HG03135 (cell line): ENCODE measurements around the gene DOCK1.

Experiments used
- ATAC-seq: cut with Tn5 transposase; IDR thresholded peaks from one replicate; pipeline ENCODE4 v1.9.1; 2021; ENCODE audit warnings: mild to moderate bottlenecking, moderate library complexity; ENCODE audit not compliant: unreplicated experiment

The DOCK1 gene

DNA sequence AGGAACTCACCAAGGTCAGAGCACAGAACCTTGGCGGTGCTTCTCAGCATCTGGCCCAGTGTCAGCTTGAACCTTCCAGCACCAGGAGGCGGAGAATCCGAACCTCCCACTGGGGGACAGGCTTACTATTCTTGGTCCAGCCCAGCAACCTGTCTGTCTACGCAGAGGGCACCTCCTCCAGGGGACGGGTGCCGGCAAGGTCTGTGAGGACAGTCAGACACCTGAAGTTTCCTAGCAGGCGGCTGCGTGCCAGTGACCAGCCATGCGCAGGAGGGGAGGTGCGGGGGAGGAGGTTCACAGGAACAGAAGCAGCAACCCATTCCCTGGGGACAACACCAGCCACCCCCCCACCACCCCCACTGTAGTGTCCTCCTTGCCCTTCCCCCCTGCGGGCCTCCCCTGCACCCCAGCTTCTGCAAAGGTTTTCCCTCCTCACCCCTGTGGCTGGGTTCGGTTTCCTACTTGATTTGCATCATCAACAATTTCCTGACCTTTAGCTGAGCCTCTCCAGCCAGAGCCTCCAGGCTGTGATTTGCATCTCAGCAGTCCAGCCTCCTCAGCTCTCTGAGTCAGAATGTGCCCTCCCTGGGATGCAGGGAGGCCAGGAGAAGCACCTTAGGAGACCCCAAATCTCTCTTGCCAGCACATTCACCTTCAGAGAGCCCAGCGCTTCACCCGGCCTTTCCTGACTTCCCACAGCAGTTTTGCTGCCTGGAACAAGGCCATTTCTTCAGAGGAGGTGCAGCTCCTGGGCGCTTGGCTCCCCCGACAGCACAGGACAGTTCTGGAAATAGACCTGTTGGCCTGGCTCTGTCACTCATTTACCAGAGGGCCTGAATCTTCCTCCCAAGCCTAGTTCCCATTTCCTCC lies 536.4 kb downstream of the DOCK1 start:
- no peak for ATAC-seq

GRCh38 chr10:127442220-127442525 lies 536.9 kb downstream of the DOCK1 start:
- no peak for ATAC-seq

- no peak for ATAC-seq
Measured at GRCh38 chr10:127444155-127444554, 538.9 kb downstream of the DOCK1 start.

DNA sequence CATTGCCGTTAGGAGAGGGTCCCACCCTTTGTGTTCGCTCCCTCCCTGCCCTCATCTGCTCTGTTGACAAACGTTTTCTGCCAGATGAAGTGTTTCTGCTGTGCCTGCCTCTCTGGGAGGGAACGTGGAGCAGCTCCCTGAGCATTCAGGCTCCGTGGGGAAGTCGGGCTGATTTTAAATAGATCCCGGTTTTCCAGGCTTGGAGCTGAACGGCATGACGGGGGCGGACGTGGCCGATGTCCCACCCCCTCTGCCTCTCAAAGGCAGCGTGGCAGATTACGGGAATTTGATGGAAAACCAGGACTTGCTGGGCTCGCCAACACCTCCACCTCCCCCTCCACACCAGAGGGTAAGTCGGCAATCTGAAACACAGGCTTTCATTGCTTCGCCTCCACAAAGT lies 542.0 kb downstream of the DOCK1 start:
- ATAC-seq, result no peak

GRCh38 chr10:127449490-127449889 lies 544.3 kb downstream of the DOCK1 start:
- ATAC-seq, result no peak

DNA sequence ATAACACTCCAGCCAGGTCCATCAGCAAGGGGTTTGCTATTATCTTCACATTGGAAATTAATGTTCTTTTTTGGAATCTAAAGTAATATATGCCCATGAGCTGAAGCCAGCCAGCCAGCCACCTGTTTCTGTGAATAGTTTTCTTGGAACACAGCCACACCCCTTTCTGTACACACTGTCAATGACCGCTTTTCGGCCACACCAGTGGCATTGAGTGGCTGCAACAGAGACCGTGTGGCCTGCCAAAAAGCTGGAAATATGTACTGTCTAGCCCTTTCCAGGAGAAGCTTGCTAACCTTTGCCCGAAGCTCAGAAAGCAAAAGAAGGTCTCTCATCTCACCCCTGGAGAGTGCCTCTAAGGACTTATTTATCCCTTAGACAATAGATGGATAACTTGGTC lies 545.4 kb downstream of the DOCK1 start:
- ATAC-seq, result no peak

GRCh38 chr10:127451628-127452027 lies 546.4 kb downstream of the DOCK1 start:
- no peak for ATAC-seq

GRCh38 chr10:127452568-127452967 lies 547.3 kb downstream of the DOCK1 start:
- ATAC-seq, result no peak

DNA sequence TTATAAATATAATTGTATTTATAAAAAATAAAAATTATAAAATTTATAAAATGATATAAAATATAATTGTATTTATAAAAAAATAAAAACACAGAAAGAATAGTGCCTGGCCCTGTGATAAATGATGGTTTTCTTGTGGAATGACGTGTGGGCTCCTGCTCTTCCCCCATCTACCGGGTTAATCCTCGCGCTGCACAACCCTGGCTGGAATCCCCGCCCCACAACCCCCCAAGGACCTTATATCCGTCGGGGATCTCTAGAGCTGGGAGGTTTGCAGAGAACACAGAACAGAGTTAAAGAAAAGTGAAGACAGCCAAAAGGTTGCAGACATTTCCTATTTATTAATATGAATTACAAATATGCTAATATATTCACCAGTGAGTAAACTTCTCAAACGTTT lies 548.5 kb downstream of the DOCK1 start:
- no peak for ATAC-seq

- ATAC-seq, result no peak
Measured at GRCh38 chr10:127456122-127456521, 550.9 kb downstream of the DOCK1 start.

GRCh38 chr10:127458016-127458810 lies 553.0 kb downstream of the DOCK1 start:
- no peak for ATAC-seq

DNA sequence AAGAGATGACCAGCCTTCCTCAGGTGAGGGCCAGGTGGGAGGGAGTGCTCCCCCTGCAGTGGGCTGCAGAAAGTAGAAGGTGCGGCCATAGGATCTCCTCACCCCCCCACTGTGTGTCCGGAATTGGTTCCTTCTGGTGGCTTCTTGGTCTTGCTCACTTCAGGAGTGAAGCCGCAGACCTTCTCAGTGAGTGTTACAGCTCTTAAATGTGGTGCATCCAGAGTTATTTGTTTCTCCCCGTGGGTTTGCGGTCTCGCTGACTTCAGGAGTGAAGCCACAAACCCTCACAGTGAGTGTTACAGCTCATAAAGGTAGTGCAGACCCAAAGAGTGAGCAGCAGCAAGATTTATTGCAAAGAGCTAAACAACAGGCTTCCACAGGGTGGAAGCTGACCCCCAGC lies 553.6 kb downstream of the DOCK1 start:
- ATAC-seq, result no peak

- no peak for ATAC-seq
Measured at GRCh38 chr10:127459918-127460317, 554.7 kb downstream of the DOCK1 start.

DNA sequence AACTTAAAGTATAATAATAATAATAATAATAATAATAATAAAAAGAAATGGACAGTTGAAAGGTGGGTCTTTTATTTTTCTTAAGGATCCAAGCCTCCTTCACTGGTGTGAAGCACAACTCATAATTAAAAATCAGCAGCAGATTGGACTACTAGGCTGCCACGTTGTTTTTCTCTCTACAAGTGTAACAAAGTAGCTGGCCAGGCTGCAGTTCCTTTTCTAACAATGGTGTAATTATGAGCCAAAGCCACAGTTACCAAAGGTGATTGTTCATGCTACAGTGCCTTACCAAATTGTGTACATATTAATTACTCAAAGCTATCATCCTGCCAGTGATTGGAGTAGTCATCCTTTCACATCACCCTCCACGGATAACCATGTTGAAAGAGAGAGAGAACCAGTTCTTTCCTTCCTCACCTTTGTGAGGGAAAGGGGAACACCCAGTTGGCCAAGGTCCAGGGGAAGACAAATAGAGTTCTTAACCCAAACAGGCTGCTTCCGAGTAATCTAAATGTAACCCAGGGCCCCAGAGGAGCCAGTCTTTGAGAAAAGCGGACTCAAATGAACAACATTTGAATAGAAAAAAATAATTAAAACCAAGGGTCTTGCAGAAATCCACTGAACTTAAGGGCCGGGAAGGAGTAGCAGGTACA lies 557.5 kb downstream of the DOCK1 start:
- ATAC-seq, result no peak

DNA sequence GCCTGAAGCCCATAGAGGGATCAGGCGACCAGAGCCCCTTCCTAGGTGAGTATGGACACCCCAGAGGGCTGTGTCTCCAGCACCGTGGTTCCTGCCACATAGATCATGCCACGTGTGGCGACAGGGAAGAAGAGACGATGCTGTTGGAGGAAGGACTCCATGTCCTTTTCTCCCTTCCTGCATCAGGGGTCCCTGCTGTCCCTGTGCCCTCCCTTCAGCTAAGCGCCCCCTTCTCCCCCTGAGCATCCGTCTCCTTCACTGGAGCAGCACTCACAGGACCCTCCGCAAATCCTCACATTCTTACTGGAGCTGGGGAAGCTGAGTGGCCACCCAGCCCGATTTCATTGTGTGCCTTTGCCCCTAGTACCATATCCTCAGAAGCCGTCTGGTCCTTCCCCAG lies 558.3 kb downstream of the DOCK1 start:
- ATAC-seq, result no peak

GRCh38 chr10:127464561-127464960 lies 559.3 kb downstream of the DOCK1 start:
- no peak for ATAC-seq

DNA sequence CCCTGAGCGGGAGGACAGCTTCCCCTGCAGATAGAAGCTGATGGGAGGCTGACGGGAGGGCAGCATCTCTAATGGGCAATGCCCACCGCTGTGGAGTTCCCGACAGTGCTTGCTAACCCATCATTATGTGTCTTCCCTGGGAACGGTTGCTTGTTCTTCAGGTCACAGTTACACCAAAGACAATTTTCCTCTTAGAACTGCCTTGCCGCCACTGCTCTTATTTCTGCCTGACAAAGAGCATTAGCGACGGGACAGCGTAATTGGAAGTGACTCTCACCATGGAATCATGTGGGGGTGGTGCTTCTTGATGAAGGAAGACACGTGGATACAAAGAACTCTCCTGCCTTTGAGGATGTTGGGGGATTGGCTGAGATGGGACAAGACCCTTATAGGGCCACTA lies 562.6 kb downstream of the DOCK1 start:
- no peak for ATAC-seq

DNA sequence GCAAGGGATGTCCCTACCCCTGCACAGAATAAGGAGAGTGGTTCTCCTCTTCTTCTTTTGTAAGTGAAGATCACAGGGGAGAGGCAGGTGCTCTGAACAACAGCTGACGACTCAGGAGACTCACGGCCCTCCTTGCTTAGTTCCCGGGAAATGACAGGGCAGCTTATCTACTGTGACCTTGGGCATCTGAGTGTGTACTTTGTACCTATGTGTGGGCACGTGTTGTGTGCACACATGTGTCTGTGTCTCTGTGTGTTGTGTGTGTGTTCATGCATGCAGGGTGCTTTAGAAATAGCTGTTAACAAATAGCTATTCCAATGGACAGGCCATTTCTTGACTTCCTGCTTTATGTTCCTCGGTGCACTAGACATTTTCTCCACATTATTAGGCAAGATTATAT lies 563.4 kb downstream of the DOCK1 start:
- ATAC-seq, result no peak

GRCh38 chr10:127470911-127471310 lies 565.7 kb downstream of the DOCK1 start:
- ATAC-seq, result no peak

GRCh38 chr10:127472976-127473375 lies 567.7 kb downstream of the DOCK1 start:
- no peak for ATAC-seq

- no peak for ATAC-seq
Measured at GRCh38 chr10:127474501-127474900, 569.3 kb downstream of the DOCK1 start.
